H1 (cell line): Measurements from ENCODE around the gene HIPK2.

Source experiments
- ASH2L ChIP-seq: fragments of 200-600, 300-600 bp; sonication (generic); IDR thresholded peaks from one replicate; pipeline ENCODE4 v1.7.1; 2017; ENCODE audit warnings: low read length
- EP300 ChIP-seq, 2 experiments: IDR thresholded peaks; 1 replicate in 1 of 2; 2 replicates in 1 of 2; pipeline ENCODE4 v1.6.1; 2011 to 2012; ENCODE audit warnings: low read depth in 2 of 2, low read length in 2 of 2, mild to moderate bottlenecking in 2 of 2, borderline replicate concordance in 1 of 2, inconsistent platforms in 1 of 2, moderate library complexity in 1 of 2
- RXRA ChIP-seq: IDR thresholded peaks from 2 replicates; pipeline ENCODE4 v1.6.1; 2011; ENCODE audit warnings: low read depth, mild to moderate bottlenecking, low read length, moderate library complexity; ENCODE audit not compliant: insufficient read depth

- TF ChIP-seq ASH2L, result no peak
- TF ChIP-seq RXRA, result no peak
- TF ChIP-seq EP300 (IDR thresholded peaks at IDR 0.05; ENCODE audit: borderline replicate concordance in 1 of 2, low read depth in 2 of 2, low read length in 2 of 2), result no peak
Measured at GRCh38 chr7:139534096-139534495, 243.7 kb downstream of the HIPK2 start.
